Activated naive CD8-positive, alpha-beta T cell treated with anti-CD3 and anti-CD28 coated beads, Interleukin-2, amount 10 ng/mL, durations not matched to agents 7 days and 5 days (primary cell): ENCODE results near the gene LPAR3. TPM values are rescaled to one million over a fixed set of nuclear protein-coding genes. Genes with fewer than 3 reads are reported as not detected.
A peak's percentile ranks its signal among the peaks of the same experiment; 100 is the strongest.

ENCODE experiments used
- ATAC-seq: fragments of 150-1000 bp; cut with Tn5 transposase; one replicate; pipeline ENCODE4 v1.10.0; 2021; ENCODE audit warnings: low read depth, moderate library complexity
- POLR2A ChIA-PET: fragments of 350-600 bp; sonication (Branson Sonifier 250); formaldehyde crosslinking; loops from one replicate; lab custom pipeline; 2021; ENCODE audit warnings: antibody characterized with exemption; lab: Charles Lee
- DNase-seq: peaks from one replicate; pipeline ENCODE4 v3.0.0; 2021
- H3K27ac Mint-ChIP-seq: one replicate; pipeline ENCODE4 v1.8.0; 2022; ENCODE audit warnings: mild to moderate bottlenecking, mixed read lengths
- H3K27me3 Mint-ChIP-seq: one replicate; pipeline ENCODE4 v1.8.0; 2022; ENCODE audit warnings: mild to moderate bottlenecking, moderate library complexity, mixed read lengths
- H3K36me3 Mint-ChIP-seq: one replicate; pipeline ENCODE4 v1.8.0; 2021; ENCODE audit warnings: mild to moderate bottlenecking, mixed read lengths
- H3K4me1 Mint-ChIP-seq: one replicate; pipeline ENCODE4 v1.8.0; 2021; ENCODE audit warnings: mixed read lengths
- H3K4me3 Mint-ChIP-seq: one replicate; pipeline ENCODE4 v1.8.0; 2022; ENCODE audit warnings: mild to moderate bottlenecking, moderate library complexity, mixed read lengths
- H3K9me3 Mint-ChIP-seq: one replicate; pipeline ENCODE4 v1.8.0; 2021; ENCODE audit warnings: mixed read lengths
- total RNA-seq, 2 experiments: library from RNA; stranded (reverse); gene quantifications; one replicate each; pipeline ENCODE4 v1.2.3, GENCODE V29; 2021

The LPAR3 gene
- total RNA-seq, 2 experiments from 2014 or later = 3.2 to 4.2 TPM

- Mint-ChIP-seq H3K4me1 (peaks cover 40% of the 10 kb centered on the region), H3K36me3 (peaks cover 24% of the 10 kb centered on the region), H3K4me3 (peak overlapping the region; percentile 50), H3K27ac (peak overlapping the region; percentile 75), H3K27me3 (no peaks in the 10 kb centered on the region), H3K9me3 (peaks cover 5% of the 10 kb centered on the region)
- DNase-seq (no peak), ATAC-seq (no peak)
- POLR2A ChIA-PET = interaction anchor here (0.6 to 0.7 kb wide), 2 partner anchors 24 to 450 kb away, joined by 3 to 4 read pairs; no protein-coding TSS in a partner anchor
These were observed 31.5 kb downstream of the LPAR3 start for GRCh38 chr1:84861516-84861915.

- H3K27ac Mint-ChIP-seq = no peak overlapping the region
- no peak for ATAC-seq
- no peaks in the 10 kb centered on the region for H3K27me3 Mint-ChIP-seq
- no peak overlapping the region for H3K4me3 Mint-ChIP-seq
- H3K36me3 Mint-ChIP-seq = peaks cover 19% of the 10 kb centered on the region
- DNase-seq = no peak
- POLR2A ChIA-PET = no interaction called here
- H3K9me3 Mint-ChIP-seq = peaks cover 5% of the 10 kb centered on the region
- peaks cover 48% of the 10 kb centered on the region for H3K4me1 Mint-ChIP-seq
These were observed 33.1 kb downstream of the LPAR3 start for GRCh38 chr1:84859866-84860265.

- Mint-ChIP-seq H3K4me1 (peaks cover 53% of the 10 kb centered on the region), H3K27me3 (no peaks in the 10 kb centered on the region), H3K27ac (no peak overlapping the region), H3K36me3 (peaks cover 18% of the 10 kb centered on the region), H3K4me3 (no peak overlapping the region), H3K9me3 (peaks cover 3% of the 10 kb centered on the region)
- DNase-seq (no peak), ATAC-seq (no peak)
- POLR2A ChIA-PET = no interaction called here
These were observed 35.1 kb downstream of the LPAR3 start for GRCh38 chr1:84857906-84858305.

GRCh38 chr1:84856726-84857270 lies 36.2 kb downstream of the LPAR3 start:
- Mint-ChIP-seq H3K36me3 (peaks cover 24% of the 10 kb centered on the region), H3K27ac (no peak overlapping the region), H3K4me3 (no peak overlapping the region), H3K27me3 (no peaks in the 10 kb centered on the region), H3K9me3 (peaks cover 3% of the 10 kb centered on the region), H3K4me1 (peaks cover 49% of the 10 kb centered on the region)
- ATAC-seq (no peak), DNase-seq (no peak)
- POLR2A ChIA-PET = no interaction called here

GRCh38 chr1:84855691-84856630 lies 37.0 kb downstream of the LPAR3 start:
- POLR2A ChIA-PET = no interaction called here
- peak overlapping the region; percentile 41 for H3K27ac Mint-ChIP-seq

GRCh38 chr1:84855168-84855567 lies 37.8 kb downstream of the LPAR3 start:
- Mint-ChIP-seq H3K4me1 (peaks cover 39% of the 10 kb centered on the region), H3K27me3 (no peaks in the 10 kb centered on the region), H3K36me3 (peaks cover 24% of the 10 kb centered on the region), H3K4me3 (peak overlapping the region; percentile 33), H3K9me3 (peaks cover 3% of the 10 kb centered on the region), H3K27ac (peak overlapping the region; percentile 87)
- POLR2A ChIA-PET = no interaction called here
- no peak for ATAC-seq
- DNase-seq = no peak

More at GRCh38 chr1:84855691-84856630, 37.0 kb downstream of the LPAR3 start:
- H3K9me3 Mint-ChIP-seq = peaks cover 3% of the 10 kb centered on the region
- H3K4me3 Mint-ChIP-seq = no peak overlapping the region
- DNase-seq (no peak), ATAC-seq (no peak)
- H3K27me3 Mint-ChIP-seq = no peaks in the 10 kb centered on the region
- H3K4me1 Mint-ChIP-seq = peaks cover 42% of the 10 kb centered on the region
- H3K36me3 Mint-ChIP-seq = peaks cover 26% of the 10 kb centered on the region

- DNase-seq = no peak
- peaks cover 32% of the 10 kb centered on the region for H3K4me1 Mint-ChIP-seq
- peak overlapping the region; percentile 87 for H3K27ac Mint-ChIP-seq
- H3K27me3 Mint-ChIP-seq = no peaks in the 10 kb centered on the region
- H3K4me3 Mint-ChIP-seq = peak overlapping the region; percentile 40
- peak; percentile 99 for ATAC-seq
- POLR2A ChIA-PET = interaction anchor here (0.5 to 0.6 kb wide), 2 partner anchors 70 to 207 kb away, joined by 3 to 7 read pairs; no protein-coding TSS in a partner anchor
- peaks cover 22% of the 10 kb centered on the region for H3K36me3 Mint-ChIP-seq
- peaks cover 3% of the 10 kb centered on the region for H3K9me3 Mint-ChIP-seq
These were observed 39.0 kb downstream of the LPAR3 start for GRCh38 chr1:84853741-84854721.

GRCh38 chr1:84851839-84852238 lies 41.2 kb downstream of the LPAR3 start:
- no peak for ATAC-seq
- H3K36me3 Mint-ChIP-seq = peaks cover 16% of the 10 kb centered on the region
- no peak overlapping the region for H3K27ac Mint-ChIP-seq
- POLR2A ChIA-PET = no interaction called here
- peaks cover 37% of the 10 kb centered on the region for H3K4me1 Mint-ChIP-seq
- peaks cover 3% of the 10 kb centered on the region for H3K9me3 Mint-ChIP-seq
- no peaks in the 10 kb centered on the region for H3K27me3 Mint-ChIP-seq
- no peak for DNase-seq
- no peak overlapping the region for H3K4me3 Mint-ChIP-seq

GRCh38 chr1:84849357-84849975 lies 43.5 kb downstream of the LPAR3 start:
- Mint-ChIP-seq H3K27me3 (no peaks in the 10 kb centered on the region), H3K27ac (no peak overlapping the region), H3K36me3 (peaks cover 12% of the 10 kb centered on the region), H3K4me3 (no peak overlapping the region), H3K4me1 (peaks cover 25% of the 10 kb centered on the region), H3K9me3 (no peaks in the 10 kb centered on the region)
- POLR2A ChIA-PET = no interaction called here
- DNase-seq (no peak), ATAC-seq (no peak)

GRCh38 chr1:84847253-84848250 lies 45.5 kb downstream of the LPAR3 start:
- peaks cover 9% of the 10 kb centered on the region for H3K36me3 Mint-ChIP-seq
- POLR2A ChIA-PET = no interaction called here
- no peak for ATAC-seq

GRCh38 chr1:84846387-84846786 lies 46.6 kb downstream of the LPAR3 start:
- POLR2A ChIA-PET = no interaction called here
- ATAC-seq (no peak), DNase-seq (no peak)
- Mint-ChIP-seq H3K27ac (no peak overlapping the region), H3K27me3 (no peaks in the 10 kb centered on the region), H3K4me1 (peaks cover 15% of the 10 kb centered on the region), H3K36me3 (peaks cover 8% of the 10 kb centered on the region), H3K9me3 (no peaks in the 10 kb centered on the region), H3K4me3 (no peak overlapping the region)

More at GRCh38 chr1:84847253-84848250, 45.5 kb downstream of the LPAR3 start:
- Mint-ChIP-seq H3K27me3 (no peaks in the 10 kb centered on the region), H3K4me3 (no peak overlapping the region), H3K4me1 (peaks cover 14% of the 10 kb centered on the region), H3K27ac (no peak overlapping the region), H3K9me3 (no peaks in the 10 kb centered on the region)
- no peak for DNase-seq

GRCh38 chr1:84845357-84845756 lies 47.6 kb downstream of the LPAR3 start:
- DNase-seq (no peak), ATAC-seq (no peak)
- POLR2A ChIA-PET = no interaction called here
- Mint-ChIP-seq H3K9me3 (no peaks in the 10 kb centered on the region), H3K27ac (no peak overlapping the region), H3K27me3 (no peaks in the 10 kb centered on the region), H3K4me1 (peaks cover 15% of the 10 kb centered on the region), H3K4me3 (no peak overlapping the region), H3K36me3 (peaks cover 8% of the 10 kb centered on the region)
